ENCODE data around the gene COX19. TPM values are rescaled to one million over a fixed set of nuclear protein-coding genes. Genes with fewer than 3 reads are reported as not detected.

The COX19 gene
- total RNA-seq, 4 donors from 2014 or later, result 8.6 to 30.2 (median 16.9) TPM

DNA sequence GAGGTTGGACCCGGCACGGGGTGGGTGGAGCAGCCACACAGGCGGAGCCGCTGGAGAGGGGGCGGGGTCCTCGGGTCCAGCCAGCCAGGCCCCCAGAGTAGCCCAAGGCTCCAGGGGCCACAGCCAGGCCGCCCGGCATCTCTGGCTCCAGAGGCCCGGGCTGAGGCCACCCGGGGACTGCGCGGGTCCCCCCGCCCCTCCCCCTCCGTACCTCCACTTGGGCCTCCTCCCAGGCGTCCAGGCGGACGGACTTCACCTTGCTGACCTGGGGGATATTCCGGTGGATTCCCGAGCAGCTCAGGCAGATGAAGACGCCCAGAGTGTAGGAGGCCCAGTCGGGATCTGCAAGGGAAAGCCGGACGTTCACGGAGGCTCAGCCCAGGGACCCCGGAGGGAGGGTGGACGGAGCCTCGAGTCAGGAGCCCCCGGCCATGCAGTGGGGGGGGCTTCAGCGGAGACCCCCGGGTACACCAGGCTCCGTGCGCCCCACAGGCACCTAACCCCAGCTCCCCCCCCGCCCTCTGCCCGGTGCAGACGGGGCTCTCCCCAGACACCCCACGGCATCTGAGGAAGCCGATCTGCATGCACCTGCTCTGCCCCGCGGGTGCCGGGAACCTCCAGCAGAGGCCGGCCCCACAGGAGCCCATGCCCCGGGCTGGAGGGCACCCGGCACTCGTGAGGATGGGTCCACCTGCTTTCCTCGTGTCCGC lies 40.0 kb downstream of the COX19 start:
- intact Hi-C loops (cut with DNase I; ENCODE audit: low total_unique reads), result no loop called here
- H3K4me3 ChIP-seq, result no peak overlapping the region
- peak; percentile 5 for DNase-seq

DNA sequence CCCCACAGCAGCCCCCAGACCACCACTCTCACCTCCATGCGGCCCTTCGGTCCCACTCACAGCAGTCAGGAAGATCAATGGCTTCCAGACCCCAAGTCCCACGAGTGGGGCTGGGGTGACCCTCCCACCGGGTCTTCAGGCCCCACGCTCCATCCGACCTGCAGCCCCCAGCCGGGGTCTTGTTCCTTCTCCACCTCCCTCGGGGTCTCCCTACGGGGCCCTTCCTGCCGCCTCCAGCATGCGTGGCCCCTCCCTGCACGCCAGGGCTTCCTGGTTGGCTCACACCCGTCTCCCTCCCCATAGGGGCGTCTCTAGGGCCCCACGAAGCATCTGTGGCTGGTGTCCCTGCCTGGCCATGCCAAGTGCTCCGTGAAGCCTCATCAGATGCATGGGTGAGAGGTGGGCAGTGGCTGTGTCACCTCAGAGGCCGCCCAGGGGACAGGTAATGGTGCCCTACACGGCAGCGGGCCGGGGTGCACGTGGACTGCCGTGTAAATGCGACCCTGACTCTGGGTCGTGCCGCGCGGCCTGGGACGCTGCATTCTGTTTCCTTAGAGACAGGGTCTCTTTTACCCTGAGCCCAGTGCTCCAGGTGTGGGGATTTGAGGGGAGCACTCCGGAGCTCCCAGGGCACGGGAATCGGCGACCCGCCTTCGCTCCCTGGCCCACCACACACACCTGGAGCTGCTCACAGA lies 40.7 kb downstream of the COX19 start:
- H3K36me3 ChIP-seq, result no peaks in the 10 kb centered on the region
- no peak overlapping the region for H3K27ac ChIP-seq
- peak; percentile 5 for DNase-seq
- H3K4me1 ChIP-seq, result no peaks in the 10 kb centered on the region
- in situ Hi-C loops (cut with MboI; ENCODE audit: low pct_ligation_motif_present in 1 of 4, low pct_unique_long_range_greater_than_20kb in 1 of 4, low sequenced_read_pairs in 3 of 4) (no loop called here), intact Hi-C loops (cut with DNase I; ENCODE audit: low total_unique reads) (no loop called here)
- H3K9me3 ChIP-seq, result no peaks in the 10 kb centered on the region
- TF ChIP-seq EP300 (IDR thresholded peaks at IDR 0.05; ENCODE audit: low read depth) (no peak), POLR2AphosphoS5 (IDR thresholded peaks at IDR 0.05) (no peak)
- TF ChIP-seq, protein P1, sequence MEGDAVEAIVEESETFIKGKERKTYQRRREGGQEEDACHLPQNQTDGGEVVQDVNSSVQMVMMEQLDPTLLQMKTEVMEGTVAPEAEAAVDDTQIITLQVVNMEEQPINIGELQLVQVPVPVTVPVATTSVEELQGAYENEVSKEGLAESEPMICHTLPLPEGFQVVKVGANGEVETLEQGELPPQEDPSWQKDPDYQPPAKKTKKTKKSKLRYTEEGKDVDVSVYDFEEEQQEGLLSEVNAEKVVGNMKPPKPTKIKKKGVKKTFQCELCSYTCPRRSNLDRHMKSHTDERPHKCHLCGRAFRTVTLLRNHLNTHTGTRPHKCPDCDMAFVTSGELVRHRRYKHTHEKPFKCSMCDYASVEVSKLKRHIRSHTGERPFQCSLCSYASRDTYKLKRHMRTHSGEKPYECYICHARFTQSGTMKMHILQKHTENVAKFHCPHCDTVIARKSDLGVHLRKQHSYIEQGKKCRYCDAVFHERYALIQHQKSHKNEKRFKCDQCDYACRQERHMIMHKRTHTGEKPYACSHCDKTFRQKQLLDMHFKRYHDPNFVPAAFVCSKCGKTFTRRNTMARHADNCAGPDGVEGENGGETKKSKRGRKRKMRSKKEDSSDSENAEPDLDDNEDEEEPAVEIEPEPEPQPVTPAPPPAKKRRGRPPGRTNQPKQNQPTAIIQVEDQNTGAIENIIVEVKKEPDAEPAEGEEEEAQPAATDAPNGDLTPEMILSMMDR (IDR thresholded peaks at IDR 0.05), result no peak
- 87% methylated on average over 34 of the region's 34 CpGs; no CpG with 5 or more reads in 1 of the 2 donors for WGBS, 2 donors (ENCODE audit: low coverage in 1 of 2)
- no peak overlapping the region for H3K4me3 ChIP-seq
- no peaks in the 10 kb centered on the region for H3K27me3 ChIP-seq

More for the DNA sequence above, 40.0 kb downstream of the COX19 start:
- Histone ChIP-seq H3K36me3 (no peaks in the 10 kb centered on the region), H3K27me3 (no peaks in the 10 kb centered on the region), H3K27ac (no peak overlapping the region), H3K9me3 (no peaks in the 10 kb centered on the region), H3K4me1 (no peaks in the 10 kb centered on the region)
- in situ Hi-C loops (cut with MboI; ENCODE audit: low pct_ligation_motif_present in 1 of 4, low pct_unique_long_range_greater_than_20kb in 1 of 4, low sequenced_read_pairs in 3 of 4), result no loop called here
- 86% methylated on average over 37 of the region's 46 CpGs; no CpG with 5 or more reads in 1 of the 2 donors for WGBS, 2 donors (ENCODE audit: low coverage in 1 of 2)
- TF ChIP-seq, protein P1 (IDR thresholded peaks at IDR 0.05), result no peak
- no peak for TF ChIP-seq EP300 (IDR thresholded peaks at IDR 0.05; ENCODE audit: low read depth)
- no peak for TF ChIP-seq POLR2A (IDR thresholded peaks at IDR 0.05)
- TF ChIP-seq POLR2AphosphoS5 (IDR thresholded peaks at IDR 0.05), result no peak

DNA sequence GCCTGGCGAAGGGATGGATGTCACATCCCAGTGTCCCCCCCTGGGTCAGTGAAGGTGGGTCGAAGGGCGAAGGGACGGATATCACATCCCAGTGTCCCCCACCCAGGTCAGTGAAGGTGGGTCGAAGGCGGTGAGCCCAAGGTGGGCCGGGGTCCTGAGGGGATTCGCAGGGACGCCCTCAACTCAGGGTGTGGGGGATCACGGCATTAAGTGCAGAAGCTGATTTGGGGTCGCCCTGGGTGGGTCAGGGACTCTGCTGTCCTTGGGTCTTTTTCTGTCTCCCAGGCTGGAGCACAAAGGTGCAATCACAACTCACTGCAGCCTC lies 42.7 kb downstream of the COX19 start:
- in situ Hi-C loops (cut with MboI; ENCODE audit: low pct_ligation_motif_present in 1 of 4, low pct_unique_long_range_greater_than_20kb in 1 of 4, low sequenced_read_pairs in 3 of 4), result no loop called here
- H3K4me1 ChIP-seq, result peaks cover 0 to 13% (median 4%) of the 10 kb centered on the region in 4 donors
- H3K36me3 ChIP-seq, result no peaks in the 10 kb centered on the region
- 97% methylated on average over 6 to 11 of the region's 11 CpGs for WGBS, 2 donors (ENCODE audit: low coverage in 1 of 2)
- DNase-seq, result no peak
- intact Hi-C loops (cut with DNase I; ENCODE audit: low total_unique reads), result no loop called here
- TF ChIP-seq EP300 (IDR thresholded peaks at IDR 0.05; ENCODE audit: low read depth), result no peak
- TF ChIP-seq POLR2A (IDR thresholded peaks at IDR 0.05), result no peak
- TF ChIP-seq, protein P1 (IDR thresholded peaks at IDR 0.05), result no peak
- TF ChIP-seq POLR2AphosphoS5 (IDR thresholded peaks at IDR 0.05), result no peak
- no peaks in the 10 kb centered on the region for H3K27me3 ChIP-seq
- no peak overlapping the region for H3K27ac ChIP-seq
- no peak overlapping the region for H3K4me3 ChIP-seq
- no peaks in the 10 kb centered on the region for H3K9me3 ChIP-seq

DNA sequence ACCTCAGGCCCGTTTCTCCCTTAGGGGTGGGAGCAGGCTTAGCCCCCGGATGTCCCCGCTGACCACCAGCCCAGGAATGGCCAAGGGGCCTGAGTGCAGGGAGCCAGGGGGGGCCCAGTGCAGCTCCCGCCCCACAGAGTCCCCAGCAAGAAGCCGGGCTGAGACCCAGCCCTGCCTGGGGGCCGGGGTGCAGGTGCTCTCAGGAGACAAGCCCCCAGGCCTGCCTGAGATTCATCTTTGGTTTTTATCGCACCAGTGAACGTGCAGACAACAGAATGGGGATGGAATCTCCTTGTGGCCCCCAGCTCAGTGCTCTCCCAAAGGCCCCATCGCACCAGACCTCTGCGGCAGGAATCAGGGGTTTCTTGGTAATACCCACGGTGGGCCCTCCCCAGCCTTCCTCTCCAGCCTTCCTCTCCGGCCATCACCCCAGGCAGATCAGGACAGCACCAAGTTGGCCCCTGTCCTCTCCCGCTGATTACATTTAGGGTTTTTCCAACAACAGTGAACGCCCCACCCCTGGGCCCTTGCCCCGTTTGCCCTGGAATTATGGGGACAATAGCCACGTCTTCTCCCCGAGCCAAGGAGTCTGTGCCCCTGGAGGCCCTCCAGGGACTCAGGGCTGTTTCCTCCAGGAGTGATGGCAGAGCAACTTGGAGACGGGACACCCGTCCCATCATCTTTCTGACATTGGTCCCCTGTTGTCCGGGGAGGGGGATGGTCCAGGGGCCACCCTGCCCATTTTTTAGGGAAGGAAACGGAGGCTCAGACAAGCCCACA lies 43.3 kb downstream of the COX19 start:
- intact Hi-C loops (cut with DNase I; ENCODE audit: low total_unique reads) (no loop called here), in situ Hi-C loops (cut with MboI; ENCODE audit: low pct_ligation_motif_present in 1 of 4, low pct_unique_long_range_greater_than_20kb in 1 of 4, low sequenced_read_pairs in 3 of 4) (no loop called here)
- H3K27ac ChIP-seq, result no peak overlapping the region
- H3K4me1 ChIP-seq, result peaks cover 4 to 19% (median 9%) of the 10 kb centered on the region in 4 donors
- peak; percentile 5 for DNase-seq
- H3K36me3 ChIP-seq, result no peaks in the 10 kb centered on the region
- H3K9me3 ChIP-seq, result no peaks in the 10 kb centered on the region
- no peak overlapping the region for H3K4me3 ChIP-seq
- TF ChIP-seq POLR2AphosphoS5 (IDR thresholded peaks at IDR 0.05) (no peak), POLR2A (IDR thresholded peaks at IDR 0.05) (no peak), EP300 (IDR thresholded peaks at IDR 0.05; ENCODE audit: low read depth) (no peak)
- TF ChIP-seq, protein P1 (IDR thresholded peaks at IDR 0.05), result no peak
- 93 to 100% methylated on average over 1 to 19 of the region's 21 CpGs for WGBS, 2 donors (ENCODE audit: low coverage in 1 of 2)
- H3K27me3 ChIP-seq, result no peaks in the 10 kb centered on the region
